ENCODE results near the gene TBC1D22A.

Gene TBC1D22A

GRCh38 chr22:46966846-46967245 lies 204.4 kb downstream of the TBC1D22A start:
- TF ChIP-seq CTCF (IDR thresholded peaks at IDR 0.05; ENCODE audit: insufficient read depth, low read length, missing control alignments), result no peak
- H3K4me3 ChIP-seq (ENCODE audit: low read depth, low read length), result no peak overlapping the region
- DNase-seq (ENCODE audit: low read depth, low spot score), result no peak
- POLR2A ChIA-PET, result no interaction called here
- CTCF ChIA-PET, result interaction anchor here (1.0 to 1.6 kb wide), 2 partner anchors 10 to 168 kb away, joined by 3 to 6 read pairs; no protein-coding TSS in a partner anchor

- ChIA-PET CTCF (interaction anchor here (1.0 to 1.6 kb wide), 3 partner anchors 11 to 169 kb away, joined by 3 to 6 read pairs (median 3); no protein-coding TSS in a partner anchor), POLR2A (no interaction called here)
- TF ChIP-seq CTCF (IDR thresholded peaks at IDR 0.05; ENCODE audit: insufficient read depth, low read length, missing control alignments), result no peak
- no peak overlapping the region for H3K4me3 ChIP-seq (ENCODE audit: low read depth, low read length)
- no peak for DNase-seq (ENCODE audit: low read depth, low spot score)
These were observed 205.3 kb downstream of the TBC1D22A start for GRCh38 chr22:46967445-46968358.

GRCh38 chr22:46968359-46968740 lies 205.9 kb downstream of the TBC1D22A start:
- ChIA-PET CTCF (interaction anchor here (1.2 to 1.6 kb wide), 2 partner anchors 23 to 169 kb away, joined by 3 to 6 read pairs; no protein-coding TSS in a partner anchor), POLR2A (no interaction called here)
- H3K4me3 ChIP-seq (ENCODE audit: low read depth, low read length), result no peak overlapping the region
- TF ChIP-seq CTCF (IDR thresholded peaks at IDR 0.05; ENCODE audit: insufficient read depth, low read length, missing control alignments), result no peak
- no peak for DNase-seq (ENCODE audit: low read depth, low spot score)

- no peak overlapping the region for H3K4me3 ChIP-seq (ENCODE audit: low read depth, low read length)
- ChIA-PET POLR2A (no interaction called here), CTCF (interaction anchor here (1.2 kb wide), 1 partner anchor 23 kb away, joined by 3 read pairs; no protein-coding TSS in a partner anchor)
- no peak for TF ChIP-seq CTCF (IDR thresholded peaks at IDR 0.05; ENCODE audit: insufficient read depth, low read length, missing control alignments)
- DNase-seq (ENCODE audit: low read depth, low spot score), result no peak
These were observed 206.4 kb downstream of the TBC1D22A start for GRCh38 chr22:46968848-46969247.

GRCh38 chr22:46969491-46969890 lies 207.0 kb downstream of the TBC1D22A start:
- no peak for TF ChIP-seq CTCF (IDR thresholded peaks at IDR 0.05; ENCODE audit: insufficient read depth, low read length, missing control alignments)
- no peak overlapping the region for H3K4me3 ChIP-seq (ENCODE audit: low read depth, low read length)
- POLR2A ChIA-PET, result no interaction called here

GRCh38 chr22:46969961-46970360 lies 207.5 kb downstream of the TBC1D22A start:
- ChIA-PET CTCF (interaction anchor here (1.1 kb wide), 1 partner anchor 11 kb away, joined by 3 read pairs; no protein-coding TSS in a partner anchor), POLR2A (no interaction called here)
- no peak for DNase-seq (ENCODE audit: low read depth, low spot score)
- TF ChIP-seq CTCF (IDR thresholded peaks at IDR 0.05; ENCODE audit: insufficient read depth, low read length, missing control alignments), result no peak
- H3K4me3 ChIP-seq (ENCODE audit: low read depth, low read length), result no peak overlapping the region

More at GRCh38 chr22:46969491-46969890, 207.0 kb downstream of the TBC1D22A start:
- DNase-seq (ENCODE audit: low read depth, low spot score), result no peak
- CTCF ChIA-PET, result no interaction called here
